DOHH2 (cell line): ENCODE measurements around the gene DSCAM.

Experiments
- H3F3A ChIP-seq: fragments of 200-600 bp; sonication (generic), shearing (Covaris generic); 2 replicates; pipeline ENCODE4 v1.6.0; 2016; ENCODE audit warnings: antibody characterized with exemption, mild to moderate bottlenecking; ENCODE audit not compliant: control insufficient read depth, insufficient read depth
- H3K27ac ChIP-seq: fragments of 200-600 bp; sonication (generic); 2 replicates; pipeline ENCODE4 v1.5.1; 2014; ENCODE audit warnings: low read depth, mild to moderate bottlenecking, low read length, moderate library complexity
- H3K27me3 ChIP-seq: fragments of 200-600 bp; sonication (generic); 2 replicates; pipeline ENCODE4 v1.6.1; 2014; ENCODE audit warnings: mild to moderate bottlenecking, low read length, mixed read lengths; ENCODE audit not compliant: control insufficient read depth
- H3K36me3 ChIP-seq: fragments of 200-600 bp; sonication (generic); 2 replicates; pipeline ENCODE4 v1.6.1; 2014; ENCODE audit warnings: mild to moderate bottlenecking, low read length, moderate library complexity, mixed read lengths; ENCODE audit not compliant: control insufficient read depth
- H3K4me1 ChIP-seq: fragments of 200-600 bp; sonication (generic); 2 replicates; pipeline ENCODE4 v1.6.1; 2014; ENCODE audit warnings: mild to moderate bottlenecking, low read length, mixed read lengths; ENCODE audit not compliant: control insufficient read depth
- H3K4me2 ChIP-seq: fragments of 200-600 bp; sonication (generic); 2 replicates; pipeline ENCODE4 v1.6.0; 2014; ENCODE audit warnings: mild to moderate bottlenecking, low read length, moderate library complexity
- H3K4me3 ChIP-seq: fragments of 200-600 bp; sonication (generic); 2 replicates; pipeline ENCODE4 v1.5.1; 2014; ENCODE audit warnings: mild to moderate bottlenecking, low read length, mixed read lengths
- H3K79me2 ChIP-seq: fragments of 200-600 bp; sonication (generic); 2 replicates; pipeline ENCODE4 v1.6.1; 2014; ENCODE audit warnings: mild to moderate bottlenecking, low read length, mixed read lengths; ENCODE audit not compliant: control insufficient read depth
- H3K9me2 ChIP-seq: fragments of 200-600 bp; sonication (generic); replicated peaks from 2 replicates; pipeline ENCODE4 v1.6.1; 2014; ENCODE audit warnings: mild to moderate bottlenecking, low read length, mixed read lengths; ENCODE audit not compliant: control insufficient read depth
- H3K9me3 ChIP-seq: fragments of 200-600 bp; sonication (generic); 2 replicates; pipeline ENCODE4 v1.6.1; 2014; ENCODE audit warnings: antibody characterized with exemption, low read length, mixed read lengths; ENCODE audit not compliant: control insufficient read depth, insufficient read depth
- H4K20me1 ChIP-seq: fragments of 200-600 bp; sonication (generic); 2 replicates; pipeline ENCODE4 v1.6.0; 2014; ENCODE audit warnings: low read depth, mild to moderate bottlenecking, antibody characterized with exemption, low read length, moderate library complexity; ENCODE audit not compliant: control insufficient read depth, insufficient read depth
- EZH2phosphoT487 ChIP-seq: fragments of 200-600 bp; sonication (generic); IDR thresholded peaks from 2 replicates; pipeline ENCODE4 v1.6.1; 2017; ENCODE audit warnings: borderline replicate concordance, mild to moderate bottlenecking, antibody characterized with exemption, low read length, moderate library complexity, mixed read lengths
- TF ChIP-seq, protein P1 (sequence below): fragments of 200-600 bp; sonication (generic); IDR thresholded peaks from one replicate; pipeline ENCODE4 v1.5.1; 2014; ENCODE audit warnings: antibody characterized with exemption, mild to moderate bottlenecking, low read depth, low read length; ENCODE audit not compliant: poor library complexity, severe bottlenecking

The DSCAM gene

GRCh38 chr21:40723317-40723716, 123.6 kb downstream of the DSCAM start:
- no peak overlapping the region for H3K27ac ChIP-seq
- peaks cover 2% of the 10 kb centered on the region; the same call in 1 of the 2 replicates for H3K9me3 ChIP-seq
- no peaks in the 10 kb centered on the region for H3K9me2 ChIP-seq
- H3K36me3 ChIP-seq = no peaks in the 10 kb centered on the region
- H3K27me3 ChIP-seq = no peaks in the 10 kb centered on the region
- no peaks in the 10 kb centered on the region for H3K79me2 ChIP-seq
- H3K4me2 ChIP-seq = no peak overlapping the region
- no peak overlapping the region for H3K4me3 ChIP-seq
- no peaks in the 10 kb centered on the region for H3K4me1 ChIP-seq
- no peaks in the 10 kb centered on the region for H3F3A ChIP-seq
- H4K20me1 ChIP-seq = no peaks in the 10 kb centered on the region
- TF ChIP-seq, protein P1, sequence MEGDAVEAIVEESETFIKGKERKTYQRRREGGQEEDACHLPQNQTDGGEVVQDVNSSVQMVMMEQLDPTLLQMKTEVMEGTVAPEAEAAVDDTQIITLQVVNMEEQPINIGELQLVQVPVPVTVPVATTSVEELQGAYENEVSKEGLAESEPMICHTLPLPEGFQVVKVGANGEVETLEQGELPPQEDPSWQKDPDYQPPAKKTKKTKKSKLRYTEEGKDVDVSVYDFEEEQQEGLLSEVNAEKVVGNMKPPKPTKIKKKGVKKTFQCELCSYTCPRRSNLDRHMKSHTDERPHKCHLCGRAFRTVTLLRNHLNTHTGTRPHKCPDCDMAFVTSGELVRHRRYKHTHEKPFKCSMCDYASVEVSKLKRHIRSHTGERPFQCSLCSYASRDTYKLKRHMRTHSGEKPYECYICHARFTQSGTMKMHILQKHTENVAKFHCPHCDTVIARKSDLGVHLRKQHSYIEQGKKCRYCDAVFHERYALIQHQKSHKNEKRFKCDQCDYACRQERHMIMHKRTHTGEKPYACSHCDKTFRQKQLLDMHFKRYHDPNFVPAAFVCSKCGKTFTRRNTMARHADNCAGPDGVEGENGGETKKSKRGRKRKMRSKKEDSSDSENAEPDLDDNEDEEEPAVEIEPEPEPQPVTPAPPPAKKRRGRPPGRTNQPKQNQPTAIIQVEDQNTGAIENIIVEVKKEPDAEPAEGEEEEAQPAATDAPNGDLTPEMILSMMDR = no peak
- TF ChIP-seq EZH2phosphoT487 = no peak

GRCh38 chr21:40719615-40720014, 127.3 kb downstream of the DSCAM start:
- H3K4me1 ChIP-seq = no peaks in the 10 kb centered on the region
- H3K79me2 ChIP-seq = no peaks in the 10 kb centered on the region
- no peak overlapping the region for H3K4me2 ChIP-seq
- H3K9me3 ChIP-seq = peaks cover 7% of the 10 kb centered on the region; the same call in 1 of the 2 replicates
- no peaks in the 10 kb centered on the region for H4K20me1 ChIP-seq
- no peak overlapping the region for H3K27ac ChIP-seq
- TF ChIP-seq, protein P1 = no peak
- TF ChIP-seq EZH2phosphoT487 = no peak
- no peaks in the 10 kb centered on the region for H3F3A ChIP-seq
- H3K36me3 ChIP-seq = no peaks in the 10 kb centered on the region
- no peaks in the 10 kb centered on the region for H3K9me2 ChIP-seq
- H3K4me3 ChIP-seq = no peak overlapping the region
- no peaks in the 10 kb centered on the region for H3K27me3 ChIP-seq

DNA sequence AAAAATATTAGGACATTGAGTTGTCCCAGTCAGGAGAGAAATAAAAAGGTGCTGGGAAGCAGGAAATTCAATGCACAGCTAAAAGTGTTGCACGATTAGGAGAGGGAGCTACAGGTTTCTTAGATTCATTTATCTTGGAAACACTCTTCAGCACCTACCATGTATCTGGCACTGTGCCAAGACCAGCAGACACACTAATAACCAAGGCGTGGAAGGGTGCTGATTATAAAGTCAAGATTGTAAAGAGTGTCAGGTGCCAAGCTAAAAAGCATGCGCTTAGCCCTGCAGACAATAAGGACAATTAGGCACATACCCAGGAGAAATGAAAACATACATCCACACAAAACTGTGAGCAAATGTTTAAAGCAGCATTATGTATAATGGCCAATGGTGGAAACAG, 129.9 kb downstream of the DSCAM start:
- no peaks in the 10 kb centered on the region for H4K20me1 ChIP-seq
- no peaks in the 10 kb centered on the region for H3K36me3 ChIP-seq
- no peaks in the 10 kb centered on the region for H3K4me1 ChIP-seq
- no peaks in the 10 kb centered on the region for H3K9me2 ChIP-seq
- TF ChIP-seq, protein P1 = no peak
- TF ChIP-seq EZH2phosphoT487 = no peak
- no peak overlapping the region for H3K27ac ChIP-seq
- H3K4me3 ChIP-seq = no peak overlapping the region
- H3K4me2 ChIP-seq = no peak overlapping the region
- peaks cover 11% of the 10 kb centered on the region; the same call in 1 of the 2 replicates for H3K9me3 ChIP-seq
- no peaks in the 10 kb centered on the region for H3F3A ChIP-seq
- no peaks in the 10 kb centered on the region for H3K79me2 ChIP-seq
- no peaks in the 10 kb centered on the region for H3K27me3 ChIP-seq

- Histone ChIP-seq H3K4me2 (no peak overlapping the region), H3K79me2 (no peaks in the 10 kb centered on the region), H3K9me2 (no peaks in the 10 kb centered on the region), H3F3A (no peaks in the 10 kb centered on the region), H4K20me1 (no peaks in the 10 kb centered on the region), H3K36me3 (no peaks in the 10 kb centered on the region), H3K4me1 (no peaks in the 10 kb centered on the region), H3K27me3 (no peaks in the 10 kb centered on the region), H3K4me3 (no peak overlapping the region), H3K27ac (no peak overlapping the region), H3K9me3 (peaks cover 15% of the 10 kb centered on the region; the same call in 1 of the 2 replicates)
- no peak for TF ChIP-seq EZH2phosphoT487
- TF ChIP-seq, protein P1 = no peak
These were observed 132.4 kb downstream of the DSCAM start for GRCh38 chr21:40714536-40714935.
